ENCODE results near the gene TULP4. TPM values are rescaled to one million over a fixed set of nuclear protein-coding genes. Genes with fewer than 3 reads are reported as not detected.
A peak's percentile ranks its signal among the peaks of the same experiment; 100 is the strongest.
"Not testable (repeated sequence)": the region's sequence is repeated elsewhere in the genome, so short reads cannot be mapped to it uniquely, and the experiment has no call there.

TULP4 gene
- total RNA-seq, 1 experiment from 2014 or later, result 105 TPM

- CTCF ChIA-PET, result no interaction called here
- TF ChIP-seq CTCF (IDR thresholded peaks at IDR 0.05; ENCODE audit: unreplicated experiment), result no peak
- intact Hi-C loops (cut with micrococcal nuclease; ENCODE audit: unreplicated experiment), result no loop called here
- BruUV-seq (replicated peaks), result no TSS peak
- H3K27ac Mint-ChIP-seq (ENCODE audit: unreplicated experiment), result no peak overlapping the region
- H3K36me3 Mint-ChIP-seq (ENCODE audit: insufficient read depth, unreplicated experiment), result peaks cover 4% of the 10 kb centered on the region
- DNase-seq, result no peak
- no peak overlapping the region for H3K4me3 Mint-ChIP-seq (ENCODE audit: low read depth, unreplicated experiment)
- H3K9me3 Mint-ChIP-seq (ENCODE audit: low read depth, unreplicated experiment), result peaks cover 6% of the 10 kb centered on the region
- no peaks in the 10 kb centered on the region for H3K27me3 Mint-ChIP-seq (ENCODE audit: unreplicated experiment)
- peaks cover 18% of the 10 kb centered on the region for H3K4me1 Mint-ChIP-seq (ENCODE audit: low read depth, unreplicated experiment)
Observed at GRCh38 chr6:158398252-158399024, 86.2 kb downstream of the TULP4 start.

- DNase-seq, result no peak
- Mint-ChIP-seq H3K9me3 (ENCODE audit: low read depth, unreplicated experiment) (no peaks in the 10 kb centered on the region), H3K4me3 (ENCODE audit: low read depth, unreplicated experiment) (no peak overlapping the region), H3K27me3 (ENCODE audit: unreplicated experiment) (no peaks in the 10 kb centered on the region), H3K36me3 (ENCODE audit: insufficient read depth, unreplicated experiment) (peaks cover 4% of the 10 kb centered on the region), H3K27ac (ENCODE audit: unreplicated experiment) (no peak overlapping the region), H3K4me1 (ENCODE audit: low read depth, unreplicated experiment) (peaks cover 18% of the 10 kb centered on the region)
- CTCF ChIA-PET, result no interaction called here
- intact Hi-C loops (cut with micrococcal nuclease; ENCODE audit: unreplicated experiment), result no loop called here
- BruUV-seq (replicated peaks), result no TSS peak
- TF ChIP-seq CTCF (IDR thresholded peaks at IDR 0.05; ENCODE audit: unreplicated experiment), result no peak
Observed at GRCh38 chr6:158399040-158399700, 86.9 kb downstream of the TULP4 start.

DNA sequence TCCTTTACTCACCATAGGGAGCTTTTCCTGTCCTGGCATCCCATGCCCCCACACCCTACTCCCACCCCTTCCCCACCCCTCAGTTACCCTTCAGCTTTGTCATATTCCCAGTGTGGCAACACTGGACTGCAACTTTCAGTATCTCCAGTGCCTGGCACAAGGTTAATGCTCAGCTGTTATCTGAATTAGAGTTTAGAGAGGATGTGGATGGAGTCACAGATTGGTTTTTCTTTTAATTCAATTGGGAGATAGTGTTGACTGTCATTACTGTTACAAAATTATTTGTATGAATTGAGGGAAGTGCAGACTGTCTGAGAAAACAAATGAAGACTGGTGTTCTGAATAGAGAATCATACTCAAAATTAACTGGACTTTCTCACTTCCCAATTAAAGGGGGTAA lies 89.9 kb downstream of the TULP4 start:
- H3K4me3 Mint-ChIP-seq (ENCODE audit: low read depth, unreplicated experiment), result no peak overlapping the region
- intact Hi-C loops (cut with micrococcal nuclease; ENCODE audit: unreplicated experiment), result no loop called here
- peaks cover 18% of the 10 kb centered on the region for H3K36me3 Mint-ChIP-seq (ENCODE audit: insufficient read depth, unreplicated experiment)
- no TSS peak for BruUV-seq (replicated peaks)
- H3K9me3 Mint-ChIP-seq (ENCODE audit: low read depth, unreplicated experiment), result no peaks in the 10 kb centered on the region
- no peaks in the 10 kb centered on the region for H3K27me3 Mint-ChIP-seq (ENCODE audit: unreplicated experiment)
- H3K4me1 Mint-ChIP-seq (ENCODE audit: low read depth, unreplicated experiment), result peaks cover 39% of the 10 kb centered on the region
- H3K27ac Mint-ChIP-seq (ENCODE audit: unreplicated experiment), result no peak overlapping the region
- CTCF ChIA-PET, result interaction anchor here (0.6 kb wide), 2 partner anchors 9 to 15 kb away, joined by 3 to 7 read pairs; no protein-coding TSS in a partner anchor
- DNase-seq, result no peak
- no peak for TF ChIP-seq CTCF (IDR thresholded peaks at IDR 0.05; ENCODE audit: unreplicated experiment)

DNA sequence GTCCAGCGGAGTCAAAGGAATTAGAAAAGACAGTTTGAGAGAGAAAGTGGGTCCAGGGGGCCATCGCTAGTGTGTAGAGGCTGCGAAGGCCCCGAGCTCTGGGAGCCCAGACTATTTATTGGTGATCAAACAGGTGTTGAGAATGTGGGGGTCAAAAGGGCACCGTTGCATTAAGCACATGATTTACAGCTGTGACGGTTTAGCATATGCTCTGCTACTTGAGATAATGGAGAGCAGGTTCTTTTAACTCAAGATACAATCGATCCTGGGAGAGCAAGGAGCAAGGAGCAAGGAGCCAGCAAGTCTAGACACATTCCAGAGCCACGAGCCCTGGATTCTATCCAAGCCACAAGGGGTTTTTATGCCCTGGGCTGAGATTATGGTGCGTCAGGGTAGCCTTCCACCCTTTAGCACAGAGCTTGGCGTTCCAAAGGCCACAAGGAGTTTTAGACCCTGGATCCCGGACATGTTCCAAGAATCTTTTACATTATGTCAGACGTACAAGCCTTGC lies 93.1 kb downstream of the TULP4 start:
- not testable (repeated sequence) for H3K9me3 Mint-ChIP-seq (ENCODE audit: low read depth, unreplicated experiment); H3K27me3 Mint-ChIP-seq (ENCODE audit: unreplicated experiment); BruUV-seq (replicated peaks)
- DNase-seq, result peak; percentile 86
- peaks cover 14% of the 10 kb centered on the region for H3K36me3 Mint-ChIP-seq (ENCODE audit: insufficient read depth, unreplicated experiment)
- peak overlapping the region; percentile 43 for H3K4me3 Mint-ChIP-seq (ENCODE audit: low read depth, unreplicated experiment)
- peaks cover 54% of the 10 kb centered on the region for H3K4me1 Mint-ChIP-seq (ENCODE audit: low read depth, unreplicated experiment)
- CTCF ChIA-PET, result interaction anchor here (0.5 kb wide), 1 partner anchor 511 kb away, joined by 3 read pairs; no protein-coding TSS in a partner anchor
- peak overlapping the region; percentile 82 for H3K27ac Mint-ChIP-seq (ENCODE audit: unreplicated experiment)
- intact Hi-C loops (cut with micrococcal nuclease; ENCODE audit: unreplicated experiment), result loop anchor here (5.0 kb wide), 1 partner anchor 68 kb away; no protein-coding TSS in a partner anchor
